ENCODE results near the gene ING4. TPM values are rescaled to one million over a fixed set of nuclear protein-coding genes. Genes with fewer than 3 reads are reported as not detected.

The ING4 gene
- total RNA-seq, 1 donor from 2014 or later = 135 TPM

GRCh38 chr12:6644903-6645302 lies 18.0 kb downstream of the ING4 start:
- no peak overlapping the region for H3K4me3 ChIP-seq
- H3K4me3 Mint-ChIP-seq = no peak overlapping the region
- H2AFZ ChIP-seq (replicated peaks) = peak overlapping the region; percentile 65
- H3K4me2 ChIP-seq = no peak overlapping the region
- H3K9me3 Mint-ChIP-seq = no peaks in the 10 kb centered on the region
- H4K20me1 ChIP-seq (ENCODE audit: low read depth) = no peaks in the 10 kb centered on the region
- peaks cover 14% of the 10 kb centered on the region for H3K36me3 Mint-ChIP-seq
- H3K27ac Mint-ChIP-seq = no peak overlapping the region
- TF ChIP-seq EZH2phosphoT487 (IDR thresholded peaks at IDR 0.05) = no peak
- TF ChIP-seq CTCF (IDR thresholded peaks at IDR 0.05) = peak; percentile 51
- H3K27me3 Mint-ChIP-seq (ENCODE audit: insufficient read depth, low read depth) = peaks cover 11% of the 10 kb centered on the region
- no peaks in the 10 kb centered on the region for H3K9me3 ChIP-seq (ENCODE audit: low read depth)
- no peaks in the 10 kb centered on the region for H3K79me2 ChIP-seq (ENCODE audit: low read depth)
- DNase-seq (ENCODE audit: low spot score) = peak; percentile 57
- no peak overlapping the region for H3K9ac ChIP-seq
- H3F3A ChIP-seq (ENCODE audit: low read depth) = peaks cover 5% of the 10 kb centered on the region
- no peak overlapping the region for H3K27ac ChIP-seq
- H3K27me3 ChIP-seq = peaks cover 9% of the 10 kb centered on the region
- no peaks in the 10 kb centered on the region for H3K4me1 ChIP-seq
- H3K4me1 Mint-ChIP-seq = peaks cover 5% of the 10 kb centered on the region
- H3K36me3 ChIP-seq = no peaks in the 10 kb centered on the region

GRCh38 chr12:6644257-6644596 lies 18.7 kb downstream of the ING4 start:
- Histone ChIP-seq H3K27ac (no peak overlapping the region), H3K4me3 (no peak overlapping the region), H4K20me1 (ENCODE audit: low read depth) (no peaks in the 10 kb centered on the region), H3K27me3 (peaks cover 9% of the 10 kb centered on the region), H2AFZ (replicated peaks) (no peak overlapping the region), H3F3A (ENCODE audit: low read depth) (peaks cover 5% of the 10 kb centered on the region), H3K9ac (no peak overlapping the region), H3K79me2 (ENCODE audit: low read depth) (no peaks in the 10 kb centered on the region), H3K4me2 (no peak overlapping the region), H3K9me3 (ENCODE audit: low read depth) (no peaks in the 10 kb centered on the region), H3K4me1 (no peaks in the 10 kb centered on the region), H3K36me3 (no peaks in the 10 kb centered on the region)
- TF ChIP-seq EZH2 (IDR thresholded peaks at IDR 0.05) = no peak
- no peak for TF ChIP-seq CTCF (IDR thresholded peaks at IDR 0.05)
- no peak for TF ChIP-seq EZH2phosphoT487 (IDR thresholded peaks at IDR 0.05)
- Mint-ChIP-seq H3K4me1 (peaks cover 5% of the 10 kb centered on the region), H3K27me3 (ENCODE audit: insufficient read depth, low read depth) (peaks cover 13% of the 10 kb centered on the region), H3K4me3 (no peak overlapping the region), H3K9me3 (no peaks in the 10 kb centered on the region), H3K36me3 (peaks cover 14% of the 10 kb centered on the region), H3K27ac (peak overlapping the region; percentile 1)
- no peak for DNase-seq (ENCODE audit: low spot score)

- TF ChIP-seq EZH2phosphoT487 (IDR thresholded peaks at IDR 0.05) (no peak), EZH2 (IDR thresholded peaks at IDR 0.05) (no peak), CTCF (IDR thresholded peaks at IDR 0.05) (no peak)
- Histone ChIP-seq H3F3A (ENCODE audit: low read depth) (peaks cover 5% of the 10 kb centered on the region), H3K4me1 (no peaks in the 10 kb centered on the region), H3K9me3 (ENCODE audit: low read depth) (no peaks in the 10 kb centered on the region), H3K4me2 (no peak overlapping the region), H3K4me3 (no peak overlapping the region), H2AFZ (replicated peaks) (no peak overlapping the region), H3K27me3 (peaks cover 9% of the 10 kb centered on the region), H3K36me3 (no peaks in the 10 kb centered on the region), H4K20me1 (ENCODE audit: low read depth) (no peaks in the 10 kb centered on the region), H3K27ac (no peak overlapping the region), H3K79me2 (ENCODE audit: low read depth) (no peaks in the 10 kb centered on the region), H3K9ac (no peak overlapping the region)
- Mint-ChIP-seq H3K4me3 (no peak overlapping the region), H3K27ac (no peak overlapping the region), H3K4me1 (peaks cover 5% of the 10 kb centered on the region), H3K36me3 (peaks cover 14% of the 10 kb centered on the region), H3K27me3 (ENCODE audit: insufficient read depth, low read depth) (peaks cover 13% of the 10 kb centered on the region), H3K9me3 (no peaks in the 10 kb centered on the region)
- DNase-seq (ENCODE audit: low spot score) = no peak
These were observed 19.2 kb downstream of the ING4 start for GRCh38 chr12:6643569-6644256.

All from neural progenitor cell (in vitro differentiated cells).